Anterior cingulate cortex (tissue), 58 donors: Measurements from ENCODE around the gene CD300C.
"Not testable (repeated sequence)": the region's sequence is repeated elsewhere in the genome, so short reads cannot be mapped to it uniquely, and the experiment has no call there.

Experiments
- DNase-seq, 58 donors: peaks; one replicate each; lab custom pipeline; 2025; lab: John Stamatoyannopoulos, UW

The CD300C gene

GRCh38 chr17:74539281-74539820, 6.6 kb downstream of the CD300C start:
- no peak for DNase-seq

GRCh38 chr17:74536890-74537289, 9.0 kb downstream of the CD300C start:
- no peak for DNase-seq

DNA sequence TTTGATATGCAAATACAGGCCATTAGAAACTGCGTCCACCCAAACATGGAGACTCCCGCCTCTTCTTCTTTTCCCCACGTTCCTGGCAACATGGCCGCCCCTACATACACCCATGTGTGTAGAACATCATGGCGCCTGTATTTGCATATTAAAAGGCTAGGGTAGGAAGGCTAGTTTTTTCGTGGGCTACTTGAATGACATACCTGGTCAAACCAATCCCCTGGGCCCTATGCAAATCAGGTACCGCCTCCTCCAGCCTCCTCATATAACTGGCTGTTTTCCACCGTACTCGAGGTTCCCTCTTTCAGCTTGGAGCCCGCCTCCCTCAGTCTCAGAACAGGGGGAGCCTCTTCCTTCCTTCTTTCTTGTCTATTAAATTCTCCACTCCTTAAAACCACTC, 13.8 kb downstream of the CD300C start:
- peak in 21 of 58 donors; percentile 7 to 58 (median 34) for DNase-seq

DNA sequence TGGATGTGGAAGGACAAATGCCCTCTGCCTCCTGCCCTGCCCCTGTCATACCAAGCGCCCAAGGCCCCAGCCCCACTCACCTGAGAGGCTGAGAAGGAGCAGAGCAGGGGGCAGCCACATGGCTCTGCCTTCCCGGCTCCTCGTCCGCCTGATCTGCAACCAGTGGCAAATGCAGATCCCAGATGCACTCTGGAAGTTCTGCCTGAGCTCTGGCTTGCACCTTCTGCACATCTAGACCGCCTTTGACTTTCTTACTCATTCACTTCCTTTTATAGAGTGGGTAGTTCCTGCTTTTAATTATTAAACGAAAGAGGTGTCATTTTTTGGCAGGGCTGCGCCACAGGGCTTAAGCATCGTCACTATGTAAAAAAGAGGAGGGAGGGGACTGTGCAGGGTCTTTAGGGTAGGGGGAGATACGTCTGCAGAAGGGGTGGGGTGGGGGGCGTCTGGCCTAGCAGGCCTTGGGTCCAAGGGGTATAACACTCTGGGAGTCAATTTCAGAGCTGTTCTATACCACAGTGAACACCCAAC, 14.6 kb downstream of the CD300C start, which contains the start of gene CD300LB:
TSS of gene CD300LB (minus strand) at position 245 of the 531 bp plus-strand sequence. CDS start at position 120, 125 bp downstream.
- DNase-seq, result no peak

GRCh38 chr17:74530831-74531150, 15.1 kb downstream of the CD300C start:
- no peak for DNase-seq

GRCh38 chr17:74529243-74529642, 16.7 kb downstream of the CD300C start:
- DNase-seq, result no peak

- peak in 6 of 58 donors; percentile 16 to 51 (median 34) for DNase-seq
Measured at GRCh38 chr17:74528491-74529199, 17.3 kb downstream of the CD300C start.

- DNase-seq, result no peak
Measured at GRCh38 chr17:74527756-74528155, 18.2 kb downstream of the CD300C start.

DNA sequence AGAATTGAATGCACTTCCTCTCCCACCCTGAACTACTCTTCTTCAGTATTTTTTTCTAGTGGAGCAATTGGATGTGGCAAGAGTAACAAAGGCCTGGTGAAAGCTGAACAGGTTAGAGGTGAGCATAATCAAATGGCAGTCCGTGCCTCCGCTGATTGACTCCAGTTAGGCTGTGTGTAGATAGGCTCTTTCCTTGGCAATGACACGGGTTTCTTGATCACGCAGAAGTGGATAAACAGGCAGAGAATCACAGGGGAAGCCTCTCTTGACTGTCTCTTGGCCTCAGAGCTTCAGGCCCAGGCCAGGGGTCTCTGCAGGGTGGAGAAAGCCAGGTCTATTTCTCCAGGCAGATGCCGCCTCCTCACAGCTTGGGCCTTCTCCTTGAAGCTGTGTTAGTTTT, 18.8 kb downstream of the CD300C start:
- DNase-seq, result no peak

DNA sequence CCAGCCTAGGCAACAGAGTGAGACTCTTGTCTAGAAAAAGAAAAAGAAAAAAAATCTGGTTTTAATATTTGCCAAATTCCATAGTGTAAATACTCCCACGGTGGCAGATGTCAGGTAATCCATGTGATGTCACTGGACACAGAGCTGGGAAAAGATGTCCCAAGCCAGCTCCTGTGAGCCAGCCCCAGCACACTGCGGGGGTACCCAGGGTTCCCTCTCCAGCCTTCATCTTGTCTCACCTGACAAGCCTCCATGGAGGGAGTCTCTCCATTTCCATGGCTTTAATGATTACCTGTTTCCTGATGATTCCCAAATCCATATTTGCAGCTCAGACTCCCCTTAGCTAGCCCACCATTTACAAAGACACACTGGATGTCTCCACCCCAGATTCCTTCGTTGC, 19.2 kb downstream of the CD300C start:
- DNase-seq, result no peak

- DNase-seq, result no peak
Measured at GRCh38 chr17:74525781-74526288, 20.1 kb downstream of the CD300C start.

DNA sequence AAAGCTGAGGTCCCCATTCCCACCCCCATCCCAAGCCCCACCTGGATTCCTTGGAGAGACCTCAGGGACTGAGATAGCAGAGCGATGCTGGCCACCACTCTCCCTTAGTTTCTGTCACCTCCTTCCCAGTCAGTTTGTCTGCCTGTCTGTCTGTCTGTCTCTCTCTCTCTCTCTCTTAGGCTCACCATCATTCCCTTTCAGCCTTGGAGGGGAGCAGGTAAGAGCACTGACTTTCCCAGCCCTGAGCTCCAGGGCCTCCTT, 20.5 kb downstream of the CD300C start:
- DNase-seq, result no peak

DNA sequence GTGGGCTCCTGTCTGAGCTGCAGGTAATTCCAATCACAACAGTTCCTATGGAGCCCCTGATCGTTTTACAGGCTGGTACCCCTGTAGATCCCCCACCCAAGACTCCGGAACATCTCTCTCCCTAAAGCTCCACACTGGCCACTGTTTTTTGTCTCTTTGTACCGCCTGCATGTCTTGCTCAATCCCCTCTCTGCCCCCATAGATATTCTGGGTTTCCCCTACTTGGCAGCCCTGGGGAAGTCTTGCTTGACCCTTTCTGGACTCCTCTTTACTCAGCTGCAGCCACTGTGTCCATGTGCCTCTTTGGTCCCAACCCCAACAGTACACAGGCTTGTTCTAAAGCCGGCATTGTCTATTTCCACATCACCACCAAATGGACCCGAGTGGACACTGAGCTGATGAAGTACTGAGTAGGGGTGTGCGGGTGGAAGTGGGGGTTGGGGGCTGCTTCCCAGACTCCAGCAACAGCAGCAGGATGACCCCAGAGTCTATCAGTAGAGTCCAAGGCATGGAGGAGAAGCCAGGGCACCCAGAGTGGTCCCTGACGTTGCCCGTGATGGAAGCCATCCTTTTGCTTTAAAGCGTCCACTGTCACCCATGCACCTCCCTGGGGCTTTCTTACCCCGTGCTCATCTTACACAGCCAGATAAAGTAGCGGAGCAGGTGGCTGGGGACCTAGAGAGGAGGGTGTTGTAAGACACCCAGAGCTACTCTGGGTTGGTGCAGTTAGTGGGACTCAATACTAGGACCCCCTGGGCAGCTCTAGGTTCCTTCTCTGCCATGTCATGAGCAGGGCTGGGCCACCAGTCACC, 21.1 kb downstream of the CD300C start:
- no peak for DNase-seq

GRCh38 chr17:74523308-74523707, 22.6 kb downstream of the CD300C start:
- DNase-seq, result no peak

DNA sequence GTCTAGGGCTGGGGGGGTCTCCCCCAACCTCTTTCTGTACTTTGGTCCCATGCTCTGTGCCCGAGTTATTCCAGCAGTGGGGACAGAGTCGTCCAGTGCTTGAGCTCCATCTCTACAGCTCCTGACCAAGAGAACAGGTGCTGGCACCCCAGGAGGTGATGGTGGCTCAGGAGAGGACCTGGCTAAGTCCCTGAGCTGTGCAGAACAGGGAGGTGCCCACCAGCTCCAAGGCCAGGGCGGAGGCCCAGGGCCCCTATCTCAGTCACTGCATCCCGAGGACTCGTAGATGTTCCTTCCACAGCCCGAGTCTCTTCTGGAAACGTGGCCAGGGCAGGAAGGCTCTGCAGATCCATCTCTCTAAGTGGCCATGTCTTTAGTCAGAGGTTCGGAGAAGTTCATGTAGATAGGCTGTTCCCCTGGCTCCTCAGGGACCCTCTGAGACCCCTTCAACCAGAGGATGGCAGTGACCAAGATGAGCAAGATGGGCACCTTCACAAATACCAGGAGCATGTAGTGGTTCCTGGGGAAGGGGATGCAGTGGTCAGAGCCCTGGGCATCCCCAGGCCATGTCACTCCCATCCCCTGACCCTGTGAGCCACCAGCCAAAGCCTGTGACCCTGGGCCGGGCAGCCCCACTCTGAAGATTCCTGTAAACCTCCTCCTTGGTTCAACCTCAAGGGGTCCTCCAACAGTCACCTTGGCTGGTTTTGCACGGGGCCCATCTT, 23.4 kb downstream of the CD300C start:
- DNase-seq, result no peak

- peak in 1 of 58 donors; percentile 20 for DNase-seq
Measured at GRCh38 chr17:74521701-74522201, 24.2 kb downstream of the CD300C start.

DNA sequence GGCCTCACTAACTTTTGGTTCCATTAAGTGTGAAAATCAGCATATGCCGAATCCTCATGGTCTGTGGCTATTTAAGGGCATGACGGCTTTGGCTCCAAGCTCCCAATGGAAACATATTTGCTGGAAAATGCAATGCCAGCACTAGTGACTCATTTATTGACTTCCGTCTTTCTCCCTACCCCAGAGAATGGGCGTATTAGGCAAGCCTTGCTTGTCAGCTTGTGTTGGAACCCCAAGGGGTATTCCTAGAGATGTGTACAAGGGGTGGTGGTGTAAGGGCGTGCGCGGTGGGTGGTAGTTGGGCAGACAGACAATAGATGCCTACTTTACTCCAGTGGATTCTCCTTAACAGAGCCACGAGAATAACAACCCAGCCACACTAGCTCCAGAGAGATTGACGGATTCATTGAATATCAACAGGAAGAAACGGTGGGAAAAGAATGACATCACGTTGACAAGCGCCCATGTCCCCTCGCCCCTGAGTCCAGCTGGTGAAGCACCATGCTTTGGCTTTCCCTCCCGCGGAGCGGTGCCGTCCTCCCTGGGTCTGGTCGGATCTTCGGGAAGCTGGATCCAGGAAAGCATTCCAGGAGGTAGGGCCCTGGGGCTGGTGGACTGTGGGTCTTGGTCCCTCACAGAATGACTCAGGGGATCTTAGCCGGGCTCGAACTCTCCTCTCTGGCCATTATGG, 25.0 kb downstream of the CD300C start:
- no peak for DNase-seq

GRCh38 chr17:74520016-74520434, 25.9 kb downstream of the CD300C start:
- peak in 2 of 58 donors; percentile 9 to 14 for DNase-seq

- DNase-seq, result not testable (repeated sequence)
Measured at GRCh38 chr17:74518413-74518981, 27.4 kb downstream of the CD300C start.
